Activated B cell treated with CpG ODN at 0.5 μM for 24 hours (primary cell): Measurements from ENCODE around the gene MTUS2. TPM values are rescaled to one million over a fixed set of nuclear protein-coding genes. Genes with fewer than 3 reads are reported as not detected.

Source experiments
- ATAC-seq: fragments of 200-7000 bp; cut with Tn5 transposase; one replicate; pipeline ENCODE4 v1.10.0; 2021; ENCODE audit warnings: low read depth, mild to moderate bottlenecking, moderate library complexity
- CTCF ChIA-PET: fragments of 350-600 bp; sonication (Branson Sonifier 250); formaldehyde crosslinking; loops from one replicate; lab custom pipeline; 2021; ENCODE audit warnings: antibody characterized with exemption; lab: Charles Lee
- POLR2A ChIA-PET: fragments of 350-600 bp; sonication (Branson Sonifier 250); formaldehyde crosslinking; loops from one replicate; lab custom pipeline; 2021; ENCODE audit warnings: antibody characterized with exemption; lab: Charles Lee
- DNase-seq: peaks from one replicate; pipeline ENCODE4 v3.0.0; 2022
- H3K27ac Mint-ChIP-seq: one replicate; pipeline ENCODE4 v1.8.0; 2020; ENCODE audit warnings: mixed read lengths
- H3K27me3 Mint-ChIP-seq: one replicate; pipeline ENCODE4 v1.8.0; 2021; ENCODE audit warnings: mixed read lengths
- H3K36me3 Mint-ChIP-seq: one replicate; pipeline ENCODE4 v1.8.0; 2021; ENCODE audit warnings: low read depth, mixed read lengths
- H3K4me1 Mint-ChIP-seq: one replicate; pipeline ENCODE4 v1.8.0; 2021; ENCODE audit warnings: mixed read lengths
- H3K4me3 Mint-ChIP-seq: one replicate; pipeline ENCODE4 v1.8.0; 2020; ENCODE audit warnings: mild to moderate bottlenecking, mixed read lengths
- H3K9me3 Mint-ChIP-seq: one replicate; pipeline ENCODE4 v1.8.0; 2020; ENCODE audit warnings: mixed read lengths
- intact Hi-C: fragments of 100-400 bp; cut with micrococcal nuclease; formaldehyde crosslinking; loops from one replicate; pipeline ENCODE4 v1.15.1; 2024
- total RNA-seq: library from RNA; stranded (reverse); gene quantifications from 2 replicates; pipeline ENCODE4 v1.2.3, GENCODE V29; 2022
- TF ChIP-seq, protein P1 (sequence below): fragments of 200-600 bp; IDR thresholded peaks from one replicate; pipeline ENCODE4 v1.8.0; 2022; ENCODE audit warnings: antibody characterized with exemption, mild to moderate bottlenecking

MTUS2 gene
- total RNA-seq, 1 donor from 2014 or later, result not detected

DNA sequence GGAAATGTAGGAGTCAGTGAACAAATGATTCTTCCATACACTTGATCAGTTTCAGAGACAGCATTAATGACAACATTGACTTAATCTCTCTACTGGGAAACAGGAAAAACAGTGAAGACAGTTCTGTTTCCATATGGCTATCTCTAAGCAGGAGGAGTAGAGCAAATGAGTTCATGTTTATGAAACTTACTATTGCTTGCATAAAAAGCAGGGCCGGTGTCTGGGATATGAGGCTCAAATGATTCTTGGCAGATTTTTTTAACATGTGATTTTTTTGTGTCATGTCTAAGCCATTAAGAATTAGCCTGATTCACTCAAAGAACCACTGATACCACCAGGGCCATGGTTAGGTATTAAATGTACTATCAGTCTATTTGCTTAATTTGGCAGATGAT, 633.5 kb downstream of the MTUS2 start:
- intact Hi-C loops, result no loop called here
- Mint-ChIP-seq H3K4me1 (no peaks in the 10 kb centered on the region), H3K9me3 (no peaks in the 10 kb centered on the region), H3K36me3 (no peaks in the 10 kb centered on the region), H3K27me3 (peaks cover 19% of the 10 kb centered on the region), H3K27ac (no peak overlapping the region), H3K4me3 (no peak overlapping the region)
- TF ChIP-seq, protein P1, sequence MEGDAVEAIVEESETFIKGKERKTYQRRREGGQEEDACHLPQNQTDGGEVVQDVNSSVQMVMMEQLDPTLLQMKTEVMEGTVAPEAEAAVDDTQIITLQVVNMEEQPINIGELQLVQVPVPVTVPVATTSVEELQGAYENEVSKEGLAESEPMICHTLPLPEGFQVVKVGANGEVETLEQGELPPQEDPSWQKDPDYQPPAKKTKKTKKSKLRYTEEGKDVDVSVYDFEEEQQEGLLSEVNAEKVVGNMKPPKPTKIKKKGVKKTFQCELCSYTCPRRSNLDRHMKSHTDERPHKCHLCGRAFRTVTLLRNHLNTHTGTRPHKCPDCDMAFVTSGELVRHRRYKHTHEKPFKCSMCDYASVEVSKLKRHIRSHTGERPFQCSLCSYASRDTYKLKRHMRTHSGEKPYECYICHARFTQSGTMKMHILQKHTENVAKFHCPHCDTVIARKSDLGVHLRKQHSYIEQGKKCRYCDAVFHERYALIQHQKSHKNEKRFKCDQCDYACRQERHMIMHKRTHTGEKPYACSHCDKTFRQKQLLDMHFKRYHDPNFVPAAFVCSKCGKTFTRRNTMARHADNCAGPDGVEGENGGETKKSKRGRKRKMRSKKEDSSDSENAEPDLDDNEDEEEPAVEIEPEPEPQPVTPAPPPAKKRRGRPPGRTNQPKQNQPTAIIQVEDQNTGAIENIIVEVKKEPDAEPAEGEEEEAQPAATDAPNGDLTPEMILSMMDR, result no peak
- DNase-seq (no peak), ATAC-seq (no peak)
- CTCF ChIA-PET, result no interaction called here
- POLR2A ChIA-PET, result no interaction called here

DNA sequence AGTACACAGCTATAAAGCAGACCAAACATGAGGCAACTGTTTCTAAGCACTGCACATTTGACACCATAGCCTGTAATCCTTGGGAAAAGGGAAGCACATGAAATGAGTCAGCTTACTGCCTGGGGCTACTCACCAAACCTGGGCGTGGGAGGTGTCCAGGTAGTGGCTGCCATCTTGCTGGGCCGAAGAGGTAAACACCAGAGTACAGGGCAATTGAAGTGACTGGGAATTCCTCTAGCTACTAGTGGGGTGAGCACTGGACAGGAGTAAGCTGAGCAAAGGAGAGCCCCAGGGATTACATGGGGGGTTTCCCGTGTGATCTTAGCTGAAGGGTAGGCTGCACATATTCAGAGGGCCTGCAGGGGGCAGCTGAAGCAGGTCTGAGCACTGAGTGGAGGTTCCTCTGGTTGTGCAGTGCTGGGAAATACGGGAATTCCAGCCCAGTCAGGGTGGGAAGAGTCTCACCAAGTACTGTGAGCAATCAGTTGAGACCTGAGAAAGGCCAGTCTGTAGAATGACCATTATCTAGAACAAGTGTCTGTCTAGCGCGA, 634.9 kb downstream of the MTUS2 start:
- no peak for DNase-seq
- Mint-ChIP-seq H3K27me3 (peaks cover 19% of the 10 kb centered on the region), H3K4me1 (no peaks in the 10 kb centered on the region), H3K27ac (no peak overlapping the region), H3K4me3 (no peak overlapping the region), H3K36me3 (no peaks in the 10 kb centered on the region), H3K9me3 (no peaks in the 10 kb centered on the region)
- ChIA-PET CTCF (interaction anchor here (0.9 to 2.3 kb wide), 3 partner anchors 19 to 657 kb away, joined by 3 to 11 read pairs (median 3); no protein-coding TSS in a partner anchor), POLR2A (no interaction called here)
- intact Hi-C loops, result loop anchor here (1.0 kb wide), 1 partner anchor 253 kb away; no protein-coding TSS in a partner anchor
- TF ChIP-seq, protein P1, result no peak
- peak; percentile 88 for ATAC-seq

DNA sequence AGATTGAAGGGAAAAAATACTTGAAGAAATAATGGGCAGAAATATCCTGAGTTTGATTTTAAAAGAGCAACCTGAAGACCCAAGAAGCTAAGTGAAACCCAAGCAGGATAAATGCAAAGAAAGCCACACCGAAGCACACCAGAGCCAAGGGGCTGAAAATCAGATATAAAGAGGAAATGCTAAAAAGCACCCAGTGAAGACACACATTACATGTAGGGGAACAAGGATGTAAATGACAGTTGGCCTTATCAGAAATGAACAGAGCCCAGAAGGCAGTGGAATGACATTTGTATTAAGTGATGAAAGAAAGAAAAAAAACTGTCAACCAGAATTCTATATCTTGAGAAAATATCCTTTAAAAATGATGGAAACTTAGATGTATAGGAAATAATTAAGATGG, 636.3 kb downstream of the MTUS2 start:
- H3K27ac Mint-ChIP-seq, result no peak overlapping the region
- H3K27me3 Mint-ChIP-seq, result peaks cover 12% of the 10 kb centered on the region
- no peak overlapping the region for H3K4me3 Mint-ChIP-seq
- intact Hi-C loops, result no loop called here
- H3K9me3 Mint-ChIP-seq, result no peaks in the 10 kb centered on the region
- H3K36me3 Mint-ChIP-seq, result no peaks in the 10 kb centered on the region
- ChIA-PET POLR2A (no interaction called here), CTCF (interaction anchor here (2.3 kb wide), 1 partner anchor 17 kb away, joined by 11 read pairs; no protein-coding TSS in a partner anchor)
- DNase-seq (no peak), ATAC-seq (no peak)
- TF ChIP-seq, protein P1, result no peak
- H3K4me1 Mint-ChIP-seq, result no peaks in the 10 kb centered on the region

DNA sequence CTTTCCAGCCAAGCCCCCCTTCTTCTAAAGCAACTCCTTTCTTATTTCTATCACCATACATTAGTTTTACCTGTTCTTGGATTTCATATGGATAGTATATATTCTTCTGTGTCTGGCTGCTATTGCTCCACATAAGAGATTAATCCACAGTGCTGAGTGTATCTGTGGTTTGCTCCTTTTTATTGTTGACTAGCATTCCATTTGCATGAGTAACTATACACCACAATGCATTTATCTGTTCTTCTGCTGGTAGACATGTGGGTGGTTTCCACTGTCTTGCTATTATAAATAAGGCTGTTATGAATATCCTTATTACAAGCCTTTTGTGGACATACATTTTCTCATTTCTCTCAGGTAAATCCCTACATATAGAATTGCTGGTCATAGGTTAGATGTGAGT, 637.2 kb downstream of the MTUS2 start:
- Mint-ChIP-seq H3K9me3 (no peaks in the 10 kb centered on the region), H3K36me3 (no peaks in the 10 kb centered on the region), H3K27me3 (peaks cover 13% of the 10 kb centered on the region), H3K4me1 (no peaks in the 10 kb centered on the region), H3K4me3 (no peak overlapping the region), H3K27ac (no peak overlapping the region)
- TF ChIP-seq, protein P1, result no peak
- intact Hi-C loops, result no loop called here
- POLR2A ChIA-PET, result no interaction called here
- DNase-seq, result no peak
- CTCF ChIA-PET, result no interaction called here
- no peak for ATAC-seq

DNA sequence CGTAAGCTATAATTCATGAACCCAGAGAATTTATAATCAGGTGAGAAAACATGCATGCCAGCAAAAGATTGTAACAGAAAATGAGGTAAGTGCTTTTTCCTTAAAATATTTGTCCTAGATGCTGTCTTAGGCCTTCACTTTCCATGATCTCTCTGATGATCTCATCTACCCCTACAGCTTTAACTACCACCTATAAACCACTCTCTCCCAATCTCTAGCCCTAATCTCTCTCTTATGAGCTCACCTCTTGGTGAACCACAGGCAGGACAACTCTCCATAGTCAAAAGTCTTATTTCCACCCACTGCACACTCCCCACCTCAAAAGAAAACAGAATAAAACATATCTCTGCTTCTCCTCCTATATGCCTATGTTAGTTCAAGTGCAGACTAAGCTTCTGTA, 638.3 kb downstream of the MTUS2 start:
- intact Hi-C loops, result no loop called here
- ChIA-PET CTCF (no interaction called here), POLR2A (no interaction called here)
- H3K9me3 Mint-ChIP-seq, result no peaks in the 10 kb centered on the region
- H3K4me1 Mint-ChIP-seq, result no peaks in the 10 kb centered on the region
- H3K36me3 Mint-ChIP-seq, result no peaks in the 10 kb centered on the region
- DNase-seq (no peak), ATAC-seq (no peak)
- TF ChIP-seq, protein P1, result no peak
- no peak overlapping the region for H3K4me3 Mint-ChIP-seq
- peaks cover 10% of the 10 kb centered on the region for H3K27me3 Mint-ChIP-seq
- no peak overlapping the region for H3K27ac Mint-ChIP-seq
